GM19351 (cell line): ENCODE data around the gene DTD1.
A peak's percentile ranks its signal among the peaks of the same experiment; 100 is the strongest.

Experiments used
- ATAC-seq: cut with Tn5 transposase; IDR thresholded peaks from one replicate; pipeline ENCODE4 v1.9.1; 2021; ENCODE audit warnings: mild to moderate bottlenecking, moderate library complexity; ENCODE audit not compliant: unreplicated experiment

DTD1 gene

DNA sequence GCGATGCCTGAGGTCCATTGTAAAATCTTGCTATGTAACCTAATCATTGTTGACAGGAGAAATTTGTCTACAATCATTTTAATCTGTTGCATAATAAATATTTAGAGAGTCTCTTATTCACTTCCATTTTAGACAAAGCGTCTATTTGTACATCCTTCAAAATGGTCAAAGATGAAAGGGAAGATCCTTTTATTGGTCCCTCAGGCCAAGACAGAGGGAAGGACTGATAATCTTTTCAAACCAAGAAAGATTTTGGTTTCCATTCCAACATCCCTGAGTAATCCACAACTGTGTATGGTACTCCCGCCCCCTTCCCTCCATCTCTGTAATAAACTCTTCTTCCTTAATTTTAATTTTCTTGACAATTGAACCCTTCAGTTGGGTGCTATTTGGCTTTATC lies 114.1 kb downstream of the DTD1 start:
- ATAC-seq = no peak

DNA sequence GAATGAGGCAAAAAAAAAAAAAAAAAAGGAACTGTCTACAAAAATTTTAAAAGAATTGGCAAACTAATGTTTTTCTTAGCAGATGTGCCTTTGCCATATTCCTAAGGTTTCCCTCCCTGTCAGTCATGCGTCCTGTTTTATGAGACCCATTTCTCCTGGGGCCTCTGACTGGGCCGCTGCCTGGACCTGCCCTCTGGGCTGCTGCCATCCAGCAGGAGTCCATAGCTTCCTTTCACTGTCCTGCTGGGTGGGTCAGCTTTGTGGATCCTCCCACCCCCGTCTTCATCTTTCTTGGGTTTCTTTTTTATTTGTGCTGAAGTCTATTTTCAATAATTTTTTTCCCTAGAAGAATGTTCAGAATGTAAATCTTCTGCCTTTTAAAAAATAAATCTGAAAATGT lies 114.9 kb downstream of the DTD1 start:
- ATAC-seq = no peak

GRCh38 chr20:18705490-18705889 lies 117.6 kb downstream of the DTD1 start:
- ATAC-seq = no peak

GRCh38 chr20:18705910-18706309 lies 118.1 kb downstream of the DTD1 start:
- ATAC-seq = no peak

DNA sequence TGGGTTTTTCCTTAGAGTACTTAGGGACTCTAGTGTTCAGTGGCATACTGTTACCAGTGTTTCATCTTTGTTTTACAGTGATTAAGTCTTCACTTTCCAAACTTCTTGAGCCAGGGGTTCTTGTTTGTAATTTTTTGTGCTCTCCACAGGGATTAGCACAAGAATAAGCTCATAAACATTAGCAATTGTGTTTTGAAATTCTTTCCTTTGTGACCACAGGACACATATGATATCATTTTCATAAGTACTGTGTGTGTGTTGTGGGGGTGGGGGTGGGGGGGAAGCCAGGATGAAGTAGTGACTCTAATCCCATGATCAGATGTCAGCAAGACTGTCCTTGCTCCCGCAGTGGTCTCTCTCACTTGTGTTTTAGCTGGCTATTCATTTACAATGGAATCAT lies 124.3 kb downstream of the DTD1 start:
- ATAC-seq = no peak

GRCh38 chr20:18712882-18713281 lies 125.0 kb downstream of the DTD1 start:
- no peak for ATAC-seq

DNA sequence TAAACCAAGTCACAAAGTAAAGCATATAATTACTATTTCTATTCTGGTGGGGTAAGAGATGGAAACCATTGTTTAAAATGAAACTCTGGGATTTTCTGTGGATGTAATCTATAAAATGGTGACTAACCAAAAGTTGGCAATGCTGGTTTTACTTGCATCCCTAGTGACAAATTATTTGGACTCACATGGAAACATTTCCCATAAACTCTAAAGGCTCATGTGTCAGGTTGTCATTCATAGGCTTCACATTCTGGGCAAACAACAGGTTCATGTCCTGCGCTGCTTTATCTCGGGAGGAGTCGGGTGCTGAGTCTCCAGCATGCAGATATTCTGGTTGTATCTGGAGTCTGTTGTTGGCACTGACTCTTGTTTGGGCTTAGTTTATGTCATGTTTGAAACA lies 127.7 kb downstream of the DTD1 start:
- ATAC-seq = no peak

DNA sequence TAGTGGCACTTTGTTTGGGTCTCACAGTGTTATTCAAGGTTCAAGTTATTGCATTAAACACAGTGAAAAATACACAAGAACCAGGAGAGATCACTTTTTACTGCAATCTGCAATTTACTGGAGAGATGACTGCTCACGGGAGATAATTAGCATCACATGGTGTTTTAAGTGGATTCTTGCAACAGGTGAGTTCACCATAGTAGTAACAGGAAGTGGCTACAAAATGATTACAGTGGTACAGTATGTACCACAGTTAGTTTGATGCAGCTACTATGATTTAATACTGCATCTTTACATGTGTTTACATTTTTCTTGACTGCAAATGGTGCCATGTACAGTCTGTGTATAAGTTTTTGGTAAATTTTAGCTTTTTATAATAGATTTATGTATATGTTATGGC lies 129.2 kb downstream of the DTD1 start:
- no peak for ATAC-seq

DNA sequence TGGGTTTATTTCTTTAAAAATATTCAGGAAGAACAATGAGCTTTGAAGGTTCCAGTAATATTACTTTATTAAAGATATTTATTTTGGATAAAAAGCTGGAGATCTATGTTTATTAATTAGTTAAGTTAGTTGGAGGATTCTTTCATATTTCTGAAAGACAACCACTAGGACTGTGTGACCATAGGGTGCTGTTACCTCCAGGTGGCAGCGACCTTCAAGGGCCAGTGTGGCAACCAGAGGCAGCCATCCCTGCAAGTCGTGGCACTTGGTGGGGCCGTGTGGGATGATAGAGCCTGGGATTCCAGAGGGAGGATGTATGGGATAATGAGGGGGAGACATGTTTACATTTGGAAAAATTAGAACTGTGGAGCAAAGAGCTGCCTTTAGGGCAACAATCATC lies 130.3 kb downstream of the DTD1 start:
- no peak for ATAC-seq

GRCh38 chr20:18719426-18719825 lies 131.6 kb downstream of the DTD1 start:
- no peak for ATAC-seq

- ATAC-seq = no peak
Measured at GRCh38 chr20:18721551-18722115, 133.8 kb downstream of the DTD1 start.

- no peak for ATAC-seq
Measured at GRCh38 chr20:18722371-18722770, 134.5 kb downstream of the DTD1 start.

DNA sequence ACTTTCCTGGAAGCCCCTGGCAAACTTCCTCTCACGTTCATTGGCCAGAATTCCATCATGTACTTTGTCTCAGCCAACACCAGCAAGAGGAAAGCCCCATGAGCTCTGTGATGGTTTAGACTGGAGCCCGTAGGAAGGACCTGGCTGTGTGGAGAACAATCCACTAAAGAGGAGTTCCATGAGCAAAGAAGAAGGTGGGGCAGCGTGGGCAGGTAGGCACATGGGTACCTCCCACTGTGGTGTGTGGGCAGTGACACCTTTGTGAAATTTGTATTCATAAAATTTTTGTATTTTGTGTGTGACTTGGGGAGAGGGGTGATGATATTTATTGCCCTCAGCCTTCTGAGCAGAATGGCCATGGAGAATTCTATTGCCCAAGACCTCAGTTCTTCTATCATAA lies 136.2 kb downstream of the DTD1 start:
- ATAC-seq = no peak

DNA sequence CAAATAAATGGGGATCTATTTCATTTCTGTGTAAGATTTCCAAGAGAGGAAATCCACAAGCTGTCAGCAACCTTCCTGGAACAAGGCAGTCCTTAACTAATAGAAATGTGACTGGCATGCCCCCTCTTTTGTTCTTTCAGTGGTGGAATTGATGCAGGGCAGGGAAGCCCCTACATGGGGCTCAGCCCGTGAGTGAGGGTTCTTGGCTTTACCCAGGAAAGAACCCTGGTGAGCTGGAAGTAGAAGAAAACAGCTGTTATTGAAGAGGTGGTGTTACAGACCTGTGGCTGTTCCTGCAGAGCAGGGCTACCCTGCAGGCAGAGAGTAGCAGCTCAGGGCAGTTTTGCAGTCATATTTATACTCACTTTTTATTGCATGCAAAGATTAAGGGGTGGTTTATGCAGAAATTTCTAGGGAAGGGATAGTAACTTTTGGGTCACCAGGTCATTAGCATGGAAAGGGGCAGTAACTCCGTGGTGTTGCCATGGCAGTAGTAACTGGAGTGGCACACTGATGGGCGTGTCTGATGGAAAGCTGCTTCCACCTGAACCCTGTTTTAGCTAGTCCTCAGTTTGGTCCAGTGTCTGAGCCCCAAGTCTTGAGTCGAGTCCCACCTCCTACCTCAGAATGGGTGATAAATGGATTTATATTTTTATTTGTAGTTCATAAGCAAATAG lies 137.1 kb downstream of the DTD1 start:
- ATAC-seq = no peak

- no peak for ATAC-seq
Measured at GRCh38 chr20:18727032-18727508, 139.2 kb downstream of the DTD1 start.

DNA sequence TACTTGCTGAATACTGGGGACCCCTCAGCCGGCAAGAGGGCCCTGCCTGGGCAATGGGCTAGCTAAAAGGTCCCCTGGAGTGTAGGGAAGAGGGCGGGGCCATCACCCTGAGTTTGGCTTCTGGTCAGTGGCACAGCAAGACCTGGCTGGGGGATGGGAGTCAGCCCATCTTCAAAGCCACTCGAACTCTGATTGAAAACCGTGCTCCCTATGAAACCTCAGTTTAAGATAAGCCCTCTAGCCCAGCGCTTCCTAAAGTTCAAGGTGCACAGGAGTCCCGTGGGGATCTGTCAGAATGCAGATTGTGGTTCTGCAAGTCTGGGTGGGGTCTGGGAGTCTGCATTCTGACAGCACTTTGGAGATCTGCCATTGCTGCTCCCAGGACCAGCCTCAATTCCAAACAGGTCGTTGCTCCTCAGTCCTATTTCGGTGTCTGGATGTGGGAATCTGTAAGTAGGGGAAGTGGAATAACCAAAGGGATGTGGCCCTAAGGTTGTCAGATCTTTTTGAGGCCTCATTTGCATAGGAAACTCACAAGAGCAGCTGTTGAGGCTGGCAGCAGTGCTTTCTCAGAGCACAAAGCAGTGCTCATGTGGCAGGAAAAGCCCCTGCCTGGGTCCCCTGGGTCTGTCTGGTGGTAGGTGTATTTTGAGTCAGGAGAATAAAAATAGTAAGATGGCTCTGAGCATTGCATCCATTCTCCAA lies 140.5 kb downstream of the DTD1 start:
- peak; percentile 94 for ATAC-seq

DNA sequence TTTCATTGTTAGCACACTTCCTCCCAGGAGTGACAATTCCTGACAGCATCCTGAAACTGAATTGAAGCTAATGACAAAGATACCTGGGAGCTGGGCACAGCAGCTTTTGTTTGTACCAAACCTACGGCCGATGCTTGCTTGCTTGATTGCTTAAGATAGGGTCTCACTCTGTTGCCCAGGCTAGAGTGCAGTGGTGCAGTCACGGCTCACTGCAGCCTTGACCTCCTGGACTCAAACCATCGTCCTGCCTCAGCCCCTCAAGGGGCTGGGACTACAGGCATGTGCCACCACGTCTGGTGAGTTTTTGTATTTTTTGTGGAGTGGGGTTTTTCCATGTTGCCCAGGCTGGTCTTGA lies 141.0 kb downstream of the DTD1 start:
- ATAC-seq = peak; percentile 43

DNA sequence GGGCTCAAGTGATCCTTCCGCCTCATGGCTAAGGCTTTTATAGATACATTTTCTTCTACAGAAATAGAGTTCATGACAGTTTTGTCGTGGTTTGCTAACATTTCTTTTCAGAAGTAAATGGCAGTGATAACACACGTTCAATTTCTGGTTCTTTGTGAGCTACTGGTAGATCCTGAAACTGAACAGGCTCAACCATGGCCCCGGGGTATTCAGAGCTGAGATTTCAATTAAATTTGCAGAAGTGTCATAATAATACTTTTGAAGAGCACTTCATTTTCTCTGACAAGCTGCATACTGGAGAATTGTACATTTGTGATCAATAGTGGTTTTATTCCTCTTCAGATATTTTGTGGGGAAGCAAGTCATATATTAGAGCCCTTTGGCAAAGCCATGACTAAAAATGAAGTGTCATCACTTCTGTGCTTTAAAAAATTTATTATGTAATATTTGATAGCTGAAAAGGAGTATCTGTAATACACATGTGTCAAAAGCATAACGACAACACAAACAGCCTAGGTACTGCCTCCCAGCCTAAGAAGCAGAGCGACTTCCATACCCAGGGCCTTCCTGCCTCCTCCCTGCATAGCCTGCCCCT lies 141.5 kb downstream of the DTD1 start:
- ATAC-seq = no peak

DNA sequence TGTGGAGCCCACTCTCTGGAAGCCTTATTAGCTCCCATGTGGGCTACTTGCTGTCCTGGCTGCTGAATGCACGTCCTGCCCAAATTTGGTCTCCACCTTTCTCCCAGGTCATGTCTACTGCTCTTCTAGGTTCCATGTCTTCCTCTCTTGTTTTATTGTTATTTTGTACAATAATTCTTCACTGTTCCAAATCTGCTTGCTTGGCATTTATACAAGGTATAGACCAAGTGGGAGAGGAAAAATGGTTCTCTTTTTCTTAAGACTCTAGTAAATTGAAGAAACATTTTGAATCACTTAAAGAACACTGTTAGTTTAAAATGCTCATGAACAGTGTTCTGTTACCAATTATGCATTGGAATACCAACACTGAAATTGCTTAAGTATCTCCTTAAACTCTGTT lies 144.1 kb downstream of the DTD1 start:
- ATAC-seq = no peak

GRCh38 chr20:18734525-18735189 lies 146.8 kb downstream of the DTD1 start:
- no peak for ATAC-seq

- ATAC-seq = no peak
Measured at GRCh38 chr20:18737140-18737539, 149.3 kb downstream of the DTD1 start.
